CD4-positive, alpha-beta T cell (primary cell): ENCODE results near the gene ZC3HAV1. TPM values are rescaled to one million over a fixed set of nuclear protein-coding genes. Genes with fewer than 3 reads are reported as not detected.

ENCODE experiments used
- ATAC-seq: fragments of 200-7000 bp; cut with Tn5 transposase; one replicate; pipeline ENCODE4 v1.10.0; 2022; ENCODE audit warnings: mild to moderate bottlenecking; ENCODE audit not compliant: poor library complexity
- CTCF ChIA-PET: fragments of 350-600 bp; sonication (Branson Sonifier 250); formaldehyde crosslinking; loops from one replicate; lab custom pipeline; 2021; ENCODE audit warnings: antibody characterized with exemption, inconsistent platforms; lab: Charles Lee
- POLR2A ChIA-PET: fragments of 350-600 bp; sonication (Branson Sonifier 250); formaldehyde crosslinking; loops from one replicate; lab custom pipeline; 2021; ENCODE audit warnings: antibody characterized with exemption, inconsistent platforms; lab: Charles Lee
- DNase-seq, 14 experiments: peaks; one replicate each; pipeline ENCODE4 v3.0.0-alpha.2; 2013 to 2020; ENCODE audit warnings: mixed read lengths in 2 of 14
- H3K27ac ChIP-seq, 2 donors: one replicate each; pipeline versions ENCODE4 v1.5.1 to v1.7.0; 2013; ENCODE audit warnings: low read length in 2 of 2, low read depth in 1 of 2, mild to moderate bottlenecking in 1 of 2
- H3K27me3 ChIP-seq, 2 experiments: 1 replicate in 1 of 2; 2 replicates in 1 of 2; pipeline versions ENCODE4 v1.6.1 to v1.7.0; 2013; ENCODE audit warnings: low read length in 2 of 2, control low read depth in 1 of 2, mild to moderate bottlenecking in 1 of 2, moderate library complexity in 1 of 2; ENCODE audit not compliant: insufficient read depth in 2 of 2, control insufficient read depth in 1 of 2
- H3K36me3 ChIP-seq: one replicate; pipeline ENCODE4 v1.6.1; 2013; ENCODE audit warnings: low read length, control low read depth; ENCODE audit not compliant: insufficient read depth
- H3K4me1 ChIP-seq: one replicate; pipeline ENCODE4 v1.6.1; 2013; ENCODE audit warnings: low read length, control low read depth; ENCODE audit not compliant: insufficient read depth
- H3K4me3 ChIP-seq: one replicate; pipeline ENCODE4 v1.5.1; 2013; ENCODE audit warnings: mild to moderate bottlenecking, low read length, moderate library complexity
- H3K9me3 ChIP-seq, 2 experiments: 1 replicate in 1 of 2; 2 replicates in 1 of 2; pipeline versions ENCODE4 v1.6.1 to v1.7.0; 2013; ENCODE audit warnings: low read length in 2 of 2, mild to moderate bottlenecking in 2 of 2, control low read depth in 1 of 2, moderate library complexity in 1 of 2; ENCODE audit not compliant: control insufficient read depth in 1 of 2, insufficient read depth in 1 of 2
- H3K27ac Mint-ChIP-seq: one replicate; pipeline ENCODE4 v1.8.0; 2020; ENCODE audit warnings: mixed read lengths
- H3K27me3 Mint-ChIP-seq: one replicate; pipeline ENCODE4 v1.8.0; 2021; ENCODE audit warnings: mixed read lengths
- H3K36me3 Mint-ChIP-seq: one replicate; pipeline ENCODE4 v1.8.0; 2021; ENCODE audit warnings: low read depth, mixed read lengths
- H3K4me1 Mint-ChIP-seq: one replicate; pipeline ENCODE4 v1.8.0; 2021; ENCODE audit warnings: low read depth, mixed read lengths
- H3K4me3 Mint-ChIP-seq: one replicate; pipeline ENCODE4 v1.8.0; 2020; ENCODE audit warnings: mild to moderate bottlenecking, mixed read lengths
- H3K9me3 Mint-ChIP-seq: one replicate; pipeline ENCODE4 v1.8.0; 2020; ENCODE audit warnings: mixed read lengths
- CTCF ChIP-seq: fragments of 200-600 bp; IDR thresholded peaks from one replicate; pipeline ENCODE4 v1.8.0; 2022; ENCODE audit warnings: antibody characterized with exemption, mild to moderate bottlenecking
- intact Hi-C, 2 experiments: fragments of 100-400 bp; cut with DNase I in 1 of 2; cut with micrococcal nuclease in 1 of 2; formaldehyde crosslinking; loops; one replicate each; pipeline versions ENCODE4 v1.15.1 to v1.9.0; 2023 to 2025; cut with DNase I, micrococcal nuclease
- total RNA-seq, 174 experiments: library from RNA in 2 of 174; stranded (reverse) in 2 of 174; gene quantifications; one replicate each; pipeline ENCODE4 v1.2.3 and lab custom pipeline; 2021 to 2026

ZC3HAV1 gene
- total RNA-seq, 2 experiments from 2014 or later = 169 to 178 TPM

DNA sequence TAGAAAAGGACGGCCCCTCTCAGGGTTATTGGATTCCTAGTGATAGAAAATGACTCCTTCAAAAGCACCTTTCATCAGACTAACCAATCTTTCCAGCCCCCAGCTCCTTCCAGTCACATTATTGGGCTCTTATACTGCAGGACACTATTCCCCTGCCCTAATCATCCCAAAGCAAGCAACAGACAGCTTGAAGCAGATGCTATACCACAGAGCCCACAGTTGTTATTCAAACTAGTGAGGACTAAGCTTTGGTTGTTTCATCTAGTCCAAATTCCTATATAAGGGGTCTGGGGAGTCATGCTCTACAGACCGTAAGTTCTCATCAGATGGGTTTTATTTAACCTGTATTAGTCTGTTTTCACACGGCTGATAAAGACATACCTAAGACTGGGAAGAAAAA, 98.1 kb downstream of the ZC3HAV1 start:
- Mint-ChIP-seq H3K4me1 (no peaks in the 10 kb centered on the region), H3K4me3 (no peak overlapping the region), H3K36me3 (no peaks in the 10 kb centered on the region), H3K9me3 (no peaks in the 10 kb centered on the region), H3K27ac (no peak overlapping the region), H3K27me3 (no peaks in the 10 kb centered on the region)
- ChIA-PET POLR2A (no interaction called here), CTCF (no interaction called here)
- Histone ChIP-seq H3K9me3 (no peaks in the 10 kb centered on the region), H3K27me3 (no peaks in the 10 kb centered on the region), H3K4me3 (no peak overlapping the region), H3K36me3 (no peaks in the 10 kb centered on the region), H3K4me1 (no peaks in the 10 kb centered on the region), H3K27ac (no peak overlapping the region)
- DNase-seq (no peak), ATAC-seq (no peak)
- intact Hi-C loops = loop anchor here in 1 of 2 experiments (10.0 kb wide), 1 partner anchor 127 kb away; no protein-coding TSS in a partner anchor
- no peak for TF ChIP-seq CTCF

- Histone ChIP-seq H3K4me1 (no peaks in the 10 kb centered on the region), H3K27me3 (peaks cover 0 to 3% of the 10 kb centered on the region in 2 experiments), H3K36me3 (no peaks in the 10 kb centered on the region), H3K27ac (no peak overlapping the region), H3K4me3 (no peak overlapping the region), H3K9me3 (peaks cover 0 to 9% of the 10 kb centered on the region in 2 experiments)
- no peaks in the 10 kb centered on the region for H3K9me3 Mint-ChIP-seq
- ChIA-PET CTCF (interaction anchor here (0.9 kb wide), 1 partner anchor 19 kb away, joined by 3 read pairs; no protein-coding TSS in a partner anchor), POLR2A (no interaction called here)
- peaks cover 4% of the 10 kb centered on the region for H3K27me3 Mint-ChIP-seq
- H3K27ac Mint-ChIP-seq = no peak overlapping the region
- H3K36me3 Mint-ChIP-seq = no peaks in the 10 kb centered on the region
- H3K4me1 Mint-ChIP-seq = peaks cover 3% of the 10 kb centered on the region
- H3K4me3 Mint-ChIP-seq = no peak overlapping the region
- no peak for ATAC-seq
- DNase-seq = no peak
- intact Hi-C loops = no loop called here
- no peak for TF ChIP-seq CTCF
Measured at GRCh38 chr7:139004321-139005090, 105.0 kb downstream of the ZC3HAV1 start.

DNA sequence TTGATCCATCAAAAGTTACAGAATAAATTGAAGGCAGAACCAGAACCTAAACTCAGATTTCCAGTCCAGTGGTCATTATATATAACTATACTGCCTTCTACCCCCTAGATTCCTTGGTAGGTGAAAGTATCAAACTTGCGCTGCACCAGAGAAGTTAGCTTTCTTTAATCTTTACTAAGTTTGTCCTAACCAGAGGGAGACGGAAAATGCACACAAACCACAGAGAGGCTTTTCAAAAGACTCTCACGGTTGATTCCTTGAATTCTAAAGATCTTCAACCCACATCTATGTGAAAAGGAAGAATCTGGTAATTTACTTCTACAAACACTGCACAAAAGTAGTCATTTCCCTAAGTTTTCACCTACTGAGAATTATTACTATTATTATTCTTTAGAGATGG, 110.1 kb downstream of the ZC3HAV1 start:
- Mint-ChIP-seq H3K4me1 (peaks cover 7% of the 10 kb centered on the region), H3K36me3 (no peaks in the 10 kb centered on the region), H3K27ac (no peak overlapping the region), H3K9me3 (no peaks in the 10 kb centered on the region), H3K4me3 (peak overlapping the region; percentile 25), H3K27me3 (peaks cover 17% of the 10 kb centered on the region)
- ATAC-seq (no peak), DNase-seq (no peak)
- intact Hi-C loops = no loop called here
- TF ChIP-seq CTCF = no peak
- Histone ChIP-seq H3K27ac (no peak overlapping the region), H3K36me3 (no peaks in the 10 kb centered on the region), H3K27me3 (peaks cover 0 to 3% of the 10 kb centered on the region in 2 experiments), H3K4me1 (no peaks in the 10 kb centered on the region), H3K4me3 (no peak overlapping the region), H3K9me3 (peaks cover 0 to 5% of the 10 kb centered on the region in 2 experiments)
- POLR2A ChIA-PET = no interaction called here
- CTCF ChIA-PET = no interaction called here

Other genes starting within 250 kb of the ZC3HAV1 start
- gene KIAA1549, start 128.3 kb downstream of the ZC3HAV1 start, total RNA-seq = not detected
- gene ZC3HAV1L, start 73.7 kb downstream of the ZC3HAV1 start, total RNA-seq = under 1 TPM; 0.44 to 0.50 TPM
- 10 to 100 TPM in 1 of 2 experiments, 1 to 10 TPM in 1; 9.6 to 13.3 TPM for gene UBN2, start 121.5 kb upstream of the ZC3HAV1 start, total RNA-seq
- gene FMC1, start 231.6 kb upstream of the ZC3HAV1 start, total RNA-seq = 1 to 10 TPM in 1 of 2 experiments, under 1 TPM in 1; 0.89 to 1.2 TPM